Activated CD4-positive, alpha-beta T cell treated with anti-CD3 and anti-CD28 coated beads for 1 hour (primary cell): ENCODE measurements around the gene RFX8.
A peak's percentile ranks its signal among the peaks of the same experiment; 100 is the strongest.
"Not testable (repeated sequence)": the region's sequence is repeated elsewhere in the genome, so short reads cannot be mapped to it uniquely, and the experiment has no call there.

Source experiments
- DNase-seq: peaks from one replicate; pipeline ENCODE4 v3.0.0-alpha.2; 2020

The RFX8 gene

GRCh38 chr2:101474731-101475384 is at the start of gene RFX8:
Gene RFX8, minus strand, starts transcription at chr2:101475112. Its CDS starts 8,264 bp downstream, at chr2:101466848.
- DNase-seq, result peak; percentile 22

DNA sequence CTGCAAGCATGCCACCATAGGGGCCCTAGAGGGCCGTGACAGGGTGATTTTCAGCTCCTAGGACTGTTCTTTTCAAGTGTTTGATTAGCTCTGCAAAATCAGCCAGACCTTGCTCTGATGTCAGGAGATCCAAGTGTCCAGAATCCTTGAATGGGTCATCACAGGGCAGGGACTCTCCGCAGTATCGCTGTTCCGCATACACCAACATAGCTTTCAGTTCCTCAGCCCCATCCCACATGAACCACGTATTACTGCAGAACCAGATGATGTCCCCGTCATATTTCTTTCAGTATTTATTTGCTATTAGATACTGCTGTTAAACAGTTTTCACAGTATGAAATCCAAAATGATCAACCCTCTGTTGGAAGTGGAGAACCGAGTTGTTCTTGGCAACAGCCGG is 46.6 kb upstream of the RFX8 start:
- no peak for DNase-seq

DNA sequence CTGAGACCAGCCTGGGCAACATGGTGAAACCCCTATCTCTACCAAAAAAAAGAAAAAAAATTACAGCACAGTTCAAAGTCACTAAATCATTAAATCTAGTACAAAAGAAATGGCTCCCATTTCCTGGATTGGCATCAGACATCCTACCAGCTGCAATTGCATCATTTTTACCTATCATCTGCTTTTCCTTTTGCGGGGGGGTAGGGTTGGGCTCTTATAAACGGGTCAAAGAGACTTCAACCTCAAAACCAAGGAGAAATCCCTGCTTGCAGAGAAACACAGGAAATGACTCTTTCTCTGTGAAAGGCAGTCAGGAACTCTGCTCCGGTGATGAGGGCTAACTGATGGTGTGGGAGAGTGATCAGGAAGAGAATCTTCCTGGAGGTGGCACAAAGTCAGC is 45.3 kb upstream of the RFX8 start:
- no peak for DNase-seq

DNA sequence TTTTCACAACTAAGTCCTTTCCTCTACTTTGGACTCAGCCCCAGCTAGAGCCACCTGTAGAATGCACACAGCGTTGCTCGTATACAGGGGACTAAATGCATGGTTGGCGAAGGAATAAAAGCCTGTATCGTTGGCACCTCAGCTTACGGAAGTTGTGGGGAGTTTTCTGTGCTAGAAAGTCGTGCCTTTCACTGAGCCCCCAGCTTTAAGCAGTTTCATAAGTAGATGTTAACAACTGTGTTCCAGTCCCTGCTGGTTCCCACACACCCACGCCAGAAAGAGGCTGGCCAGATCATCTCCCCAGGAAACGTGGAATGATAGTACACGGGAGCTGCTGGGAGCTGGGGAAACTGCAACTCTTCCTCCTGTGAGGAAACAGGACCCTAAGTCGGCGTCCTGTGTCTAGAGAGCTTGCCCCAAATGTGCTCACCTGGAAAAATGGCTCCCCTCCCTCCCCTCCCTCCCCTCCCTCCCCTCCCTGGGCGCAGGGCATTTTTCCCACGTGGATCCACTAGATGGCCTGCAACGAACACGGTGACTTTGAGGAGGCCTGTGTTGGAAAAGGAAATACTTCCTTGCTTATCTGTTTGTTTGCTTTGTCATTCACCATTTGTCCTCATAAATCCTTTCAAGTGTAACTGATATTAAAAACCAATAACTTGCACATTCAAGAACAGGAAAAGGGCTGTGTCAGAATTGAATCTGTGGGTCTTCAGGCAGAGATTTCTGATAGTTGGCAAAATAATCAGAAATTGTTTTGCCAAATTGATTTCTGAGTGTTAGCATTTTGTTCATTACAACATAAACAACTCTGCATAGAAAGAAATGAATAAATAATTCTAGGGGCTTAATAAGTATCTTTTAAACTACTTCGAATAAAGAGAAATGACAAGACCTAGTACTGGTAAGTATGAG is 43.9 kb upstream of the RFX8 start:
- DNase-seq, result no peak

DNA sequence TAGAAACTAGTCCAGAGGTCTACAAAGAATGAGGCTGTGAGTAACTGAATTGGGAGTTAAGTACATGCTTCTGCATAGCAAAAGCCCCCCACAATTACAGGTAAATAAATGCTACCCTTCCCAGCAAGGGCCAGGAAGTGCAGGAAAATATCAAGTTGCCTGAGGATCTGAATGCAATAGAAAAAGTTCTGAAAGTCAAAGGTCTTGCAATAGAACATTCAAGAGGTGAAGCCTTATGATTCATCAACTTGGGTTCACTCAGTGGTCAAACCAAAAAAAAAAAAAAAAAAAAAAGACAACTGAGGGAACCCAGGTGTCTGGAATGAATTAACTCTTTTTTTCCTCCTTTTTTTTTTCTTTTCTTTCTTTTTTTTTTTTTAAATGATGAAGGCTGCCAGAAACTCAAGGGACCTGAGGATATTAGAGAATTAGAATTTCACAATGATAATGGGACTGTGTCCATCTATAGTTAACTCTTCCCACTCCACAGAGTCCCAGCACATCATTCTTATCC is 42.9 kb upstream of the RFX8 start:
- no peak for DNase-seq

DNA sequence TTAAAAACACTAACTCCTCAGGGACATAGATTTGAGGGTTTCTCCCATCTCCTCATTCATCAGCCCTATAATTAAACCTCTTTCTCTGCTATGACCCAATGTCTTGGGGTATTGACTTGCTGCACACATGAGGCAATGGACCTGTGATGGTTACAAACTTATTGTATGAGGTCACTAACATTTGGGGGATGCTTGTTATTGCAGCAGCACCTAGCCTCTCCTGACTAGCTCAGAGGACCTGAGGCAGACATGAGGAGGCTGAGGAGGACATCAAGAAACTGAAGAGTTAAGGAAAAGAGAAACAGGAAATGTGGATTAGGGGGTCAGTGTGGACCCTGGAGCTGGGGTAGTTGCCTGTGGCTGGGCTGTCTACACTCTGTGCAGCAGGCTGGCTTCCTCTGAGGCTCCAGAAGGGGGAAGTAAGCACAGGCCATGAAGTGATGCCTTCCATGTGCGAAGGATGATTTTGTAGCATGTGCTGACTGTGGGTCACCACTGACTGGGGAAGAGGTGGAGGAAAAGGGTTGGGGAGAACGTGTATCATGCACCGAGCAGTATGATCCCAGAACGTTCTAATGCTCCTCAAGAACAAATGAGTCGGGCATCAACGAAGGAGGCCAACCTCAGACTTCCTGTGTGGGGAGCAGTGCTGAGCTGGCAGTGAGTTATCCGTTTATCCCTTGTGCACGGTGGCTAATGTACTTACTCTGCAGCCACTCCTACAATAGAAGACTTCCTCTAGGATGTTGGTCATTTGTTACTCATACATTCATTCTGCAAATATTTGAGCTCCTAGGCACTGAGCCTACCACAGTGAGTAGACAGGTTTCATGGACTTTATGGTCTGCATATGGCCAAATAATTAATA is 42.1 kb upstream of the RFX8 start:
- DNase-seq, result no peak

- DNase-seq, result no peak
Observed at GRCh38 chr2:101516349-101516748, 41.4 kb upstream of the RFX8 start.

DNA sequence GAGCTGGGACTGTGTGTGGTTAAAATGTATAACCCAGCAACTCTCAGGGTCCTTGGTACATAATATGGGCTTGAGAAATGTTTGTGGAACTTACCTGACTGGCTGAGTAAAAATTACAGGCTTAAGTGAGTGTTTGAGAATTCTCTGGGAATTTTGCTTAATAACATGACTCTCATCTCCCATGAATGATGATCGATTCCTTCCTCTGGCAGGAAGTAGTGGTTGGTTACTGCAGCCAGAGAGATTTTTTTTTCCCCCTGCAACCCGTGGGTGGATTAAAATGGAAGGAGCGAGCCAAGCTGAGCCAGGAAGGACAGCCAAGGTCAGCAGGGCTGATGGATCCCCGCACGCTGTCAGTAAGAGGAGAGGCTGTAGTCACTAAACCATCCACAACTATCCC is 40.6 kb upstream of the RFX8 start:
- no peak for DNase-seq

DNA sequence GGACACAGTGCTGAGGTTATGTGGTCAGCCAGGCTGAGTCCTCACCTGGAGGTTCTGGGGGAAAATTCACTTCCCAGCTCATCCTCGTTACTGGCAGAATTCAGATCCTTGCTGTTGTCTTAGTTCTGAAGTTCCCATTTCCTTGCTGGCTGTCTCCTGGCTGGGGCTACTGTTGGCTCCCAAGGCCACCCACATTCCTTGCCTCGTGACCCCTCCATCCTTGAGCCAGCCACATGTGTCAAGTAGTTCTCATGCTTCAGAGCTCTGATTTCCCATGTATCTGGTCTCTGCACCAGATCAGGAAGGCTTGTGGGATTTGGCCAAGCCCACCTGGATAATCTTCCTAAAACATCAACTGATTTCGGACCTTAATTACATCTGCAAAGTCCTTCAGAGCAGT is 38.1 kb upstream of the RFX8 start:
- no peak for DNase-seq

- no peak for DNase-seq
Observed at GRCh38 chr2:101511381-101511780, 36.5 kb upstream of the RFX8 start.

DNA sequence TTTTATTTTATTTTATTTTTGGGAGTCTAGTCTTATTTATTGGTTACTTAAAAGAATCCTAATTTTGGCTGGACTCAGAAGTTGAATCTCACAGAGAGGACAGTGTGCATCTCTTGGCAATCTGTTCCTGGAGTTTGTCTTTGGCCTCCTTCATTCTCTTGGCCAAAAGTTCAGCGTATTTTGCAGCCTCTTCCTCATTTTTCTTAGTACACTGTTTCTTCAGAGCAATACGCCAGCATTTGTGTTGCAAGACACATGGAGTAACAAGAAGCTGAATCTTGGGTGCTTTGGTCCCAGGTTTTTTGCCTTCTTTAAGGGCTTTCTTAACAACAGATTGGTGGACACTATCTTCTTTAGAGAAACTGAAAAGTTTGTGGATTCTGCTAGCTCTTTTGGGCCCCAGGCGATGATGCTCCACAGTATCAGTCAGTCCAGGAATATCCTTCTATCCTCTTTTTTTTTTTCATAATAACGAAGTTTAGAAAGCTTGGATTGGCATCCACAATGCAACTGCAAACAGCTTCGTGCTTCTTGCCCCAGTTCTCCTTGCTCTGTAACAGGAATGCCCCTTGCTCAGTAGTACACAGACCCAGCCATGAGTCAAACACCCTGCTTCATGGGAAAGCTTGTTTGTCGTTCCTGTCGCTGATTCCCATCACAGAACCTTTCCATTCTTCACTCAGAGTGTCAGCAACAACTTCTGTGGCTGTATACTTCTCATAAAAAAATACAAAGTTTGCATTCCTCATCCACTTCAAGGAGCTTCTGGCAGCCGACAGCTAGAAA is 34.8 kb upstream of the RFX8 start:
- DNase-seq, result no peak

DNA sequence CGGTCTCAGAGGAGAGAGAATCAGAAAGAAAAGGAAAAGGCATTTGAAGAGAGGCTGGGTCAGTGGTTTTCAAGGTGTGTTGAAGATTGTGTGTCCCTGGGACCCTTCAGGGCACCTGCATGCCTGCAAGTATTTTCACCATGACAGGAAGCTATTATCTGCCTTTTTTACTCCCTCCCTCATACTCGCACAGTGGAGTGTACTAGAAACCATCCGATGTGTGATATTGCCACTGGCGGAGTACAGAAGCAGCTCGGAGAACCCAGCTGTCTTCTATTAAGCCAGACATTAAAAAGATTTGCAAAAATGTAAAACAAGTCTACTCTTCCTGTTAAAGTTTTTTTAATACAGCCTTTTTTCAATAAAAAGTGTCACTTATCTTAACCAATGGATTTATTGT is 33.7 kb upstream of the RFX8 start:
- no peak for DNase-seq

DNA sequence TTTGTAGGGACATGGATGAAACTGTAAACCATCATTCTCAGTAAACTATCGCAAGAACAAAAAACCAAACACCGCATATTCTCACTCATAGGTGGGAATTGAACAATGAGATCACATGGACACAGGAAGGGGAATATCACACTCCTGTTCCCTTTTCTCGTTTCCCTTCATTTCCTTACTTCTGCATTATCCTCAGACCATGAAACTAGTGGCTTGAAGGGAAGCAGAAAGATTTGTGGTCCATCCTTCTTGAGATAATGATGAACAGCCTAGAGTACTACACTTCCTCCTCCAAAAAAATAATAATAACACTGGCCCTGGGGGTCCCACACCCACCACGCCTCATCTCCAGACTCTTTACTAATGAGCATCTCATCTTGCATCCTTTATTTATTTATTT is 30.4 kb upstream of the RFX8 start:
- not testable (repeated sequence) for DNase-seq

- DNase-seq, result not testable (repeated sequence)
Observed at GRCh38 chr2:101504744-101505143, 29.8 kb upstream of the RFX8 start.

- DNase-seq, result no peak
Observed at GRCh38 chr2:101502095-101502494, 27.2 kb upstream of the RFX8 start.

DNA sequence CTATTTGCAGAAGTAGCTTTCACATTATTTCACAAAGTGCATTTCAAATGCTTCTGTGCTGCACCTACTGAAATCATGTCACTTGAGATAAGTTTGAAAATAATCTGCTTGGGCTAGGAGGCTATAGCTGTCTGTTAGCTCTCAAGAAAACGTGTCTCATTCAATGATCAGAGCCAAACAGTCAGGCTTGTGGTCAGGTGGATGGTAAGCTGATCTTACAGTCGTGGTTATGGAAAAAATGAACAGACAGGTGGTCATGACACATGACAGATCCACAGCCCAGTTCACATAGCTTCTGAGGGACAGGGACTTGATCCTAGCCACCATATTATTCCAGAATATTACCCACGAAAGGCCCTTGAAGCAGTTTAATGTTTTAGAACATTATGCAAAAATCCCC is 26.5 kb upstream of the RFX8 start:
- no peak for DNase-seq

DNA sequence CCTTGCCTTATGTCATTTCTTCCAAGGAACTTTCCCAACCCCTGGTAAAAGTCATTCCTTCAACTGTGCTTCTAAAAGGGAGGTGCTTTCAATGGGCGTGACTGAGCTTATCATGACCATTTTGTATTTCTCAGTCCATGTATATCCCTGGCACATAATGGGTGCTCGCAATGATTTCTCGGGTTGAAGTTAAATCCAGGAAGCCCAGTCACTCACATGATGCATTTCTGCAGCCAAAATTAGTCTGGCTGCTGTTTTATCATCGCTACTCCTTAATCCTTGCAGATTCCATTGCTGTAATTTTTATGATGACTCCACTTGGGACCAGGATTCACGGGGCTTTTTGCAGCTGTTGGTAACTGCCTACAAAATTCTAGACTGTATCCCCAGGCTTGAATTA is 25.9 kb upstream of the RFX8 start:
- no peak for DNase-seq

DNA sequence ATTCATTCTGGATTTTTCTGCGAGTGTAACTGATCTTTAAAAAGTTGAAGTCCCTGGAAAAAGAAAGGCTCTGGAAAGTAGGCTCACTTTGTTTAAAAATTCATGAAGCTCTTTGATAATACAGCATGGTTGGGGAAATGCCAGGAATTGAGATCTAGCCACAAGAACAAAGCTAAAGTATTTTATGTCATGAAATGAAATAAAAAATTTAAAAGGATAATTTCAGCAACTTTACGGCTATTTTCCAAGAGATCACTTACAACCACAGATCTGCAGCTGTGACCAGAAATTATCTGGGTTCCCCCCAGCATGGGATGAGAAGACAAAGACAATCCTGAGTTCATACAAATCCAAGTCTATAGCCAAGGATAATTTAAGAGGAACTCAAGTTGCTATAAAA is 25.3 kb upstream of the RFX8 start:
- DNase-seq, result no peak

- no peak for DNase-seq
Observed at GRCh38 chr2:101496279-101496678, 21.4 kb upstream of the RFX8 start.

GRCh38 chr2:101492936-101493473 is 18.1 kb upstream of the RFX8 start:
- no peak for DNase-seq

DNA sequence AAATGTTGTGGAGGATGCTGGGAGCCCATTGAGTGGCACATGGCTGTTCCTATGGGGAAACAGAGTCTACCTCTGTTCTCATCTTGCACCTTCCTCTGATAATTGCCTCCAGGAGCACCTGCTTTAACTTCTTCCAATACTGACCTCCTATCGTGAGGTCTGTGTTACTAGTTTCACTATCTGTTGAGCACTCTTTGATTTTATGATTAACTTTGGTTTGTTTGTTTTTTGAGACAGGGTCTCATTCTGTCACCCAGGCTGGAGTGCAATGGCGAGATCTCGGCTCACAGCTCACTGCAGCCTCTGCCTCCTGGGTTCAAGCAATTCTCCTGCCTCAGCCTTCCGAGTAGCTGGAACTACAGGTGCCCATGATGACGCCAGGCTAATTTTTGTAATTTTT is 12.1 kb upstream of the RFX8 start:
- no peak for DNase-seq

DNA sequence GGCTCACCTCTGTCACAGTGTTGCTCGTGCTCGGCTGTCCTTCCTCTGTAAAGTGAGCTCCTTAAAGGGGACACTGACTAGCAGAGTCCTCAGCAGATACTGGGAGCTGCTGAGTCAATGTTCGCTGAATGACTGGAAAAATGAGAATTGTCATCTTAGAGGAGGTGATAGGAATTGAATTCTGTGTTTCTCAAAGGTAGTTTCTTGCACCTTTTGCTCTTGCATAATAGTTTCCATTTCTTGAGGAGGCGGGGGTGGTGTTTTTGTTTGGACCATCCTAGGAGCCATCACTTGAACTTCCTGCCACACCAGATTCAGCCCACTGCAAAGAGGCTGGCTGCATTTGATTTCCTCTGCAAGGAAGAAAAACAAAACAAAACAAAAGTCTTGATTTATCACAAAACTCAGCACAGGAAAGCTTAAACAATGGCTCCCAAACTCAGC is 11.4 kb upstream of the RFX8 start:
- DNase-seq, result no peak
